DND-41 (cell line): ENCODE data around the gene VAV2.

Source experiments
- CTCF ChIP-seq: IDR thresholded peaks from 2 replicates; pipeline ENCODE4 v1.5.1; 2012; ENCODE audit warnings: borderline replicate concordance, low read length, moderate library complexity, mild to moderate bottlenecking; ENCODE audit not compliant: poor library complexity, severe bottlenecking; ENCODE audit errors: extremely low read depth
- EZH2 ChIP-seq: IDR thresholded peaks from 3 replicates; pipeline ENCODE4 v1.6.1; 2012; ENCODE audit warnings: borderline replicate concordance, low read depth, mild to moderate bottlenecking, moderate library complexity, low read length, inconsistent platforms; ENCODE audit not compliant: severe bottlenecking

- TF ChIP-seq CTCF: no peak
- TF ChIP-seq EZH2: no peak
Measured at GRCh38 chr9:133959966-133960567, 32.1 kb downstream of the VAV2 start.
